Gastrocnemius medialis (tissue), 4 donors: Measurements from ENCODE around the gene TMEM125.
A peak's percentile ranks its signal among the peaks of the same experiment; 100 is the strongest.

Source experiments
- CTCF ChIP-seq, 5 experiments: fragments of 450-650 bp in 3 of 5; fragments of 200-600 bp in 2 of 5; sonication (generic) in 2 of 5; IDR thresholded peaks in 4 of 5; conservative IDR thresholded peaks in 1 of 5; 1 replicate in 4 of 5; 2 replicates in 1 of 5; pipeline ENCODE4 v1.5.1; 2016 to 2019; ENCODE audit warnings: antibody characterized with exemption in 5 of 5, mild to moderate bottlenecking in 3 of 5, moderate library complexity in 3 of 5
- POLR2A ChIP-seq, 2 donors: fragments of 450-650 bp; IDR thresholded peaks; one replicate each; pipeline ENCODE4 v1.6.1; 2017; ENCODE audit warnings: antibody characterized with exemption in 2 of 2, mild to moderate bottlenecking in 2 of 2, moderate library complexity in 2 of 2

- TF ChIP-seq POLR2A (IDR thresholded peaks at IDR 0.05): peak; percentile 33 to 64
- no peak for TF ChIP-seq CTCF (IDR thresholded peaks at IDR 0.05 in 4 of 5, conservative IDR thresholded peaks at IDR 0.05 in 1 of 5)
These were observed 30.8 kb downstream of the TMEM125 start, which contains the start of gene TIE1 for GRCh38 chr1:43300378-43301094.
